HG03457 (cell line): ENCODE results near the gene CNOT2.

Source experiments
- ATAC-seq: cut with Tn5 transposase; IDR thresholded peaks from one replicate; pipeline ENCODE4 v1.9.1; 2021; ENCODE audit warnings: moderate number of reproducible peaks; ENCODE audit not compliant: unreplicated experiment

The CNOT2 gene, protein sequence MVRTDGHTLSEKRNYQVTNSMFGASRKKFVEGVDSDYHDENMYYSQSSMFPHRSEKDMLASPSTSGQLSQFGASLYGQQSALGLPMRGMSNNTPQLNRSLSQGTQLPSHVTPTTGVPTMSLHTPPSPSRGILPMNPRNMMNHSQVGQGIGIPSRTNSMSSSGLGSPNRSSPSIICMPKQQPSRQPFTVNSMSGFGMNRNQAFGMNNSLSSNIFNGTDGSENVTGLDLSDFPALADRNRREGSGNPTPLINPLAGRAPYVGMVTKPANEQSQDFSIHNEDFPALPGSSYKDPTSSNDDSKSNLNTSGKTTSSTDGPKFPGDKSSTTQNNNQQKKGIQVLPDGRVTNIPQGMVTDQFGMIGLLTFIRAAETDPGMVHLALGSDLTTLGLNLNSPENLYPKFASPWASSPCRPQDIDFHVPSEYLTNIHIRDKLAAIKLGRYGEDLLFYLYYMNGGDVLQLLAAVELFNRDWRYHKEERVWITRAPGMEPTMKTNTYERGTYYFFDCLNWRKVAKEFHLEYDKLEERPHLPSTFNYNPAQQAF

DNA sequence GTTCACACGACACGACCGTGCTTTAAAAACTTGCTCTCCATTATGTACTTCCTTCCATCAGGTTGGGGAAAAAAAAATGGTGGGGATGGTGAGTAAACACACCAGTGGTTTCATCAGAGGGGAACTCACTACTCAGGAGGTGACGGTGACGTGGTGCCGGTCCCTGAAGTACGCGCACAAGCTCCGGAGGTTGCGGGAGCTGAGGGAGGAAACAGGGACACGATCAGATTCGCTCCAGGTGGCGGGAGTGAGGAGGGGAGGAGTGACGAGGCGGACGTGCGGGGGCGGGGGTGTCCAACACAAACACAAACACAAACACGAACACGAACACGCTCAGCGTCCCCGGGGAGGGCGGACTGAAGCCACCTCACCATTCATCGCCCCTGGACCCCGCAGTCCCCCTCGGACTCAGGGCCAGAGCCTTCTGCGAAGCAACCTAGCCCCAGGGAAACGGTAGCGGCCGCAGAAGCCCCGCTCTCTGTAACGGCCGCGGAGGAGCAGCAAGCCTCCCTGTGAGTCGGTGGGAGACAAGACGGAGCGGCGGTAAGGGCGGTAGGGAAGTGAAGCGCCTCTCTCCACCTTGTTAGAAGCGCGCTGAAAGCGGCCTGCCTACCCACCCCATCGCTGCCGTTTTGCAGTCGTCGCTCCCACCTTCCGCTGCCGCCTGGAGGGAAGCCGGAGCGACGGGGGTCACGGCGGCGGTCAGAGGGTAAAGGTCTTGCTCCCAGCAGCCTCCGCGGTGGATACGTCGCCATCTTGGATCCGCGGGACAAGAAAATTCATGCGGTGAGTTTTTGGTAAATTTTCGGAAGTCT is at the start of gene CNOT2:
Gene CNOT2 (plus strand): TSS at position 739 of the 815 bp plus-strand sequence. CDS start 34,794 bp downstream, outside the sequence.
- peak; percentile 68 for ATAC-seq

DNA sequence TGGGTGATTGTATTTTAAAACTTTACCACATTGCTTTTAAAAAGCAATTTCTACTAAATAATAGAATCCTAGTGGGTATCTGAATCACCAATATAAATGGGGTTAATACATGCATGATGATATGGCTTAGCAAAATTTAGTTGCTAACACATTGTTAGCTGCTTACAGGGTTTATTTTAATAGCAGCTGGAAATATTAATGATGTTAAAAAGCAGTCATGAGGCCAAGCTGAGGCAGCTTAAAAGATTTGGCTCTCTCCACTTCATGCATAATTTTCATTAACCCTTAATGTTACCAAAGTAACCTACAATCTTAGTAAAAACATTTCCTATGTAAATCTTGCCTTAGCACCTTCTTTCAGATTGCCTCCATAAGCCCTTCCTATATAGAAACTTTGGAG is 49.2 kb upstream of the CNOT2 start:
- ATAC-seq: no peak

DNA sequence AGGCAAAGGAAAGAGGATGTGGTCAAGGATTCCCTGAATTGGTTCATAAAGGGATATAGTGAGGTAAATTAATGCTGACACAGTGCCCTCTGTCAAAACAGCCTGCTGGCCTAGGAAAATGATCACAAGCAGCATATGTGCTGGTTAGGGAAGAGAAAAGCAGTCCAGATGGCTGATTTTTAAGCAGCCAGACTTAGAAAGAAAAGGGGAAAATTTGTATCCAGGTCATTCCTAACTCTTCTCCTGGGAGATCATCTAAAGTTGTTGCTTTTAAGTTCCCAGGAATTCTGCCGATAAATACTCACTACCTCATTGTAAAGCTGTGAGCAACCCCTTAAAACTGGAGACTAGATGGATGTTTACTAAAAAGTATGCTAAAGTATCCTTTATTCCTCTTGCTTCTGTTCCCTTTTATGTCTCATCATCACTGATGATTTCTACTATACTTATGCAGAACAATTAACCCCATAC is 46.4 kb upstream of the CNOT2 start:
- no peak for ATAC-seq

- no peak for ATAC-seq
Observed at GRCh38 chr12:70197345-70197744, 45.9 kb upstream of the CNOT2 start.

GRCh38 chr12:70213707-70214106 is 29.5 kb upstream of the CNOT2 start:
- no peak for ATAC-seq

- ATAC-seq: no peak
Observed at GRCh38 chr12:70214972-70215617, 28.1 kb upstream of the CNOT2 start.

GRCh38 chr12:70217416-70217815 is 25.8 kb upstream of the CNOT2 start:
- ATAC-seq: no peak

DNA sequence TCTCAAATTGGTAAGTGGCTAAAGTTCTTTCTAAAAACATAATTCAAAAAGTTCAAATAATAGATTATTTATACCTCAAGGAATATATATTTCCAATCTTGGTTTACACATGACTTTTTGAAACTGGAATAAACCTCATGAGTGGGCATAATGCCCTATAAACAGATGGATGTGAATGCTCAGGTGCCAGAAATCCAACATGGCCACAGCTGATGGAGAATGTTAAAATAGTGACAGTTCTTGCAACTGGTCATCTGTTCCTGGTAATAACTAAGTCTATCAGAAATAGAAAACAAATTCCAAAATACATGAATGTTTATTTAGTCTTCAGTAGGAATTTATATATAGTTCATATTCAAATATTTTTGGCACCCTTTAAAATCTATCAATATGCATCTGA is 21.6 kb upstream of the CNOT2 start:
- ATAC-seq: no peak

- ATAC-seq: no peak
Observed at GRCh38 chr12:70227911-70228310, 15.3 kb upstream of the CNOT2 start.

- no peak for ATAC-seq
Observed at GRCh38 chr12:70230934-70231606, 12.2 kb upstream of the CNOT2 start.

- no peak for ATAC-seq
Observed at GRCh38 chr12:70236990-70237389, 6.2 kb upstream of the CNOT2 start.

DNA sequence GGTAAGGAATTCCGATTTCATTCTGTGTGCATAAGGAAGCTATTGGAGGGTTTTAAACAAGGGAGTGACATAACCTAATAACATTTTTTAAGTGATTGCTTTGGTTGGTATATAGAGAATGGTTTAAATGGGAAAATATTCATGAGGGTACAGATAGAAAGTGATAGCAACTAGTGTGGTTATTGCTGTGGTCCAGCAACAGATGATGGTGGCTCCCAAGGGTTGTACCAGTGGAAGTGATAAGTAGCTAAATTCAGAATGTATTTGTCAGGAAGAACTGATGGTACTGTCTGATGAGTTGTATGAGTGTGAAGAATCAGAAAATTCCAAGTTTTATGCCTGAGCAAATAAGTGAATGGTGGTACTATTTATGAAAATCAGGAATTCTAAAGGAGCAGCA is 2.6 kb upstream of the CNOT2 start:
- ATAC-seq: no peak

DNA sequence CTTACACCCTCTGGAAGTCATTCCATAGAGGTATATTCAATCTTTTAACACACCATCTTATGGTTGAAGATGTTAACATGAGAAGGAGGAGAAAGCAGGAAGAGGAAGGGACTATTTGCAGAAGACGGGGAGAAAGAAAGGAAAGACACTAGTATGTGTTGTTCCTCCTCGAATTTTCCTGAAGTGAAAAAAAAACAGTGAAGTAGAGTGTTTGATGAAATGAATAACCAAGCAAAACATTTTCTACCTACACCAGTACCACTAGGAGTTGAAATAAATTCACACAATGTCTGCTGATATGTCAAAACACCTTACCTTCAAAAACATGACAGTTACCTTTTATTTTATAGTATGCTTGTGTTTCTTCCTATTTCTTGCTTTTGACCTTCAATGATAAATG is 1.4 kb upstream of the CNOT2 start:
- no peak for ATAC-seq

GRCh38 chr12:70243510-70244371 is 508 bp downstream of the CNOT2 start:
- peak; percentile 40 for ATAC-seq

DNA sequence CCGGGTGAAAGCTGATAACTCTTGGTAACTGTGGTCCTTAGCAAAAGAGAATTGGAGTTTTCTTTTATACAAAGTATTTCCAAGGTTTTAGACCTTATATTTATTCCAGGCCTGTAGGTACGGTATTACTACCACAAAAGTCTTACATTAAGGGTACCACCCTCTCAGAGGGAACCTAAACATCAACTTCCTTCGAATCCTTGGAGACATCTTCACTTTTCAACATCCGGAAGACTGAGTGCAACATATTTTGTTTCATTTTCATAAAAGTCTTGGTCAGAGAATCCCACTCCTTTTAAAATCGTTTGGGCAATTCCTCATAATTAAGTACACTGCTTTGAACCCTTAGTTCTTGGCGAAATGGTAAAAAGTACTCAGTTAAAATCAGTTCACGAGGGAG is 1.2 kb downstream of the CNOT2 start:
- no peak for ATAC-seq

GRCh38 chr12:70245458-70245857 is 2.2 kb downstream of the CNOT2 start:
- ATAC-seq: no peak

DNA sequence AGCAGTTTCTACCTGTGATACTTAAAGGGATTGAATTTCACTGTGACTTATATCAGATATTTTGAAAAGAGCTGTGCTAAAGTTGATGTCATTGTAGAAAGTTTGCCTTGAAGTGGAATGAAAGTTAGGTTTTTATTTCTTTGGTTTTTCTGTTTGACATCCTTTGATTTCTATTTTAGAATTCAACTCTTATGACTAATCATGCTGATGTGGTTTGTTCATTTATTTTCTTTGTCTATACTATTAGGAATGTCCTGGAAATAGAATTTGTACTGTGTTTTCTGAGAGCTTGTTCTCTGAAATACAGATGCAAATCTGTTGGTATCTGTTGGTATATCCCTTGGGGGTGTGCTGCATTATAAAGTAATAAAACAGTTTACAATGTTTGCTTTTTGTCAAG is 3.3 kb downstream of the CNOT2 start:
- ATAC-seq: no peak

DNA sequence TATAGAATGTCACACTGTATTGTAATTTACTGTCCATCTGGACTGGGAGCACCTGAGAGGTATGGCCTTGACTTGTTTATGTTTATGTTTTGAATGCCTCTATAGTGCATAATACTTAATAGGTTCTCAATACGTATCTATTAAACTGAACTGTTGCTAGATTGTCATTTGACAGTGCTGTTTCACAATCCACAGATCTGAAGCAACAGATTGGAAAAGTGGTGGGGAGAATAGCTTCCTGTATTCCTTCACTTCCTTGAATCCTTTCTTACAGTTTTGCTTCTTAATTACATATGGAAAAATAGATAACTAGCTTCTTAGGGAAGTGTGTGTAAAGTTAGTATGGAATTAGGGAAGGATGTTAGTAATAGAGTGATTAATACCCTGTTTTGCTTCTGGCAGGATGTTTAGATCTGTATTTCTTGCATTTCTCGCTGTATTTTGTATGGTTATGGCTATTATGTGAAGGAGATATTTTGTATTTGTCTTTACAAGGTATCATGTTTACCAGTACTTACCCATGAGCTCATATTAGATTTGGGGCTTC is 4.5 kb downstream of the CNOT2 start:
- no peak for ATAC-seq

DNA sequence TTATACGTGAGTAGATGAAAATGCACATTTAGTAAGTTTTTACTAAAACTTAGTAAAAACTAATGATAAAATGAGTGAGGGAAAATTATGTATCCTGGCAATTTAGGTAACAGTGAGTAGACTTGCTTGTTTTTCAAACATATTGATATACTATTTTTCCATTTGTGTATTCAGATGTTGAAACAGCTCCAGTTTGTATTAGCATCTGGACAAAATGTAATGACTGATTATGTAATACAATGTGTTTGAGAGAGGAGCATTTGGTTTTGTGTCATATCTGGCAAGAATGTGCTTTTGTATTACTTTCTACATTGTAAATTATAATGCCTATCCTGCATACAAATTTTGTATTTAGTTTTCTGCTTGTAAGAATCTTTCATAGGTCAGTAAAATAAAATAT is 5.6 kb downstream of the CNOT2 start:
- ATAC-seq: no peak
